Peyer's patch (tissue), 4 donors: ENCODE data around the gene P2RY13. TPM values are rescaled to one million over a fixed set of nuclear protein-coding genes. Genes with fewer than 3 reads are reported as not detected.

Experiments used
- DNase-seq, 3 donors: peaks; one replicate each; pipeline ENCODE4 v3.0.0-alpha.2; 2017 to 2019
- H3K27ac ChIP-seq, 4 donors: fragments of 200-600 bp; sonication (generic); one replicate each; pipeline ENCODE4 v1.5.1; 2016 to 2019
- H3K27me3 ChIP-seq, 2 donors: fragments of 200-600 bp; sonication (generic); one replicate each; pipeline ENCODE4 v1.5.1; 2019
- H3K36me3 ChIP-seq, 3 donors: fragments of 200-600 bp; sonication (generic); one replicate each; pipeline ENCODE4 v1.5.1; 2016 to 2019
- H3K4me1 ChIP-seq, 4 donors: fragments of 200-600 bp; sonication (generic); one replicate each; pipeline ENCODE4 v1.5.1; 2016 to 2019
- H3K4me3 ChIP-seq, 4 donors: fragments of 200-600 bp; sonication (generic); 1 replicate in 3 of 4; 2 replicates in 1 of 4; pipeline ENCODE4 v1.5.1; 2016 to 2019; ENCODE audit warnings: mild to moderate bottlenecking in 1 of 4
- H3K9me3 ChIP-seq, 4 donors: fragments of 200-600 bp; sonication (generic); one replicate each; pipeline ENCODE4 v1.5.1; 2016 to 2019; ENCODE audit warnings: mild to moderate bottlenecking in 1 of 4
- CTCF ChIP-seq, 6 experiments: fragments of 450-650 bp in 4 of 6; fragments of 200-600 bp in 2 of 6; sonication (generic) in 1 of 6; IDR thresholded peaks; one replicate each; pipeline ENCODE4 v1.5.1; 2017 to 2019; ENCODE audit warnings: antibody characterized with exemption in 6 of 6, mild to moderate bottlenecking in 3 of 6, moderate library complexity in 1 of 6
- POLR2A ChIP-seq, 2 donors: fragments of 450-650 bp; IDR thresholded peaks; one replicate each; pipeline ENCODE4 v1.5.1; 2017; ENCODE audit warnings: antibody characterized with exemption in 2 of 2, mild to moderate bottlenecking in 2 of 2, moderate library complexity in 2 of 2
- total RNA-seq, 4 donors: library from RNA; depleted of rRNA; stranded (reverse); fragments of >200 nt; gene quantifications; one replicate each; pipeline ENCODE4 v1.1.0, GENCODE V29; 2016

Gene P2RY13
- total RNA-seq, 4 donors from 2014 or later = 0.67 to 1.7 TPM; not detected in 2

- Histone ChIP-seq H3K27ac (no peak overlapping the region), H3K27me3 (no peaks in the 10 kb centered on the region), H3K36me3 (no peaks in the 10 kb centered on the region), H3K4me1 (no peaks in the 10 kb centered on the region), H3K9me3 (no peaks in the 10 kb centered on the region), H3K4me3 (no peak overlapping the region)
- TF ChIP-seq CTCF (IDR thresholded peaks at IDR 0.05) (no peak), POLR2A (IDR thresholded peaks at IDR 0.05) (no peak)
- DNase-seq = no peak
Measured at GRCh38 chr3:151330379-151330778, 1.0 kb upstream of the P2RY13 start.

DNA sequence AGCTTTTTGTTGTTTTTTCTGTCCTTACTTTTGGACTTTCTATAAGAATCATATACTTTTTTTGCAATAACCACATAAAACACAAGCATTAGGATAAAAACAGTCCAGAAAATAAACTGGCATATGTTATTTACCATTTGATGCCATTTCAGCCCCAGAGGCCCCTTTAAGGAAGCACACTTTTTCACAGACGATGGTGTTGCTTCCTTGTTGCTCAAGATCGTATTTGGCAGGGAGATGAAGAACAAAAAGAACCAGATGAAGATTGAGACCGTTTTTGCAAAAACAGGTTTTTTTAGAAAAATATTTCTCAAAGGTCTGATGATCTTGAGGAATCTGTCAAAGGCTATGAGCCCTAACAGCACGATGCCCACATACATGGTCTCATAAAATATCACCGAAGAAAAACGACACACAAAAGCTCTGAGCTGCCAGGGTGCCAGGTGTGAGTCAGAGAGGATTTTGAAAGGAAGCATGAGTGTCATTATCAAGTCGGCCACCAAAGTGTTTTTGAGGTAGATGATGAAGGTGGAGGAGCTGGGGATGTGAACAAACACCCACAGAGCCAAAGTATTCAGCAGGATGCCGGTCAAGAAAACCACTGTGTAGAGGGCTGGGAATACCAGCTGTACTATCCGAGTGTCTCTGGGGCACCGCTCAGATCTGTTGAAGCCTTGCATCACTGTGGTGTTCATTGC is 902 bp downstream of the P2RY13 start:
- Histone ChIP-seq H3K27ac (peak overlapping the region in 1 of 4 donors; percentile 25), H3K9me3 (no peaks in the 10 kb centered on the region), H3K27me3 (no peaks in the 10 kb centered on the region), H3K4me3 (peak overlapping the region in 3 of 4 donors; percentile 2 to 16 (median 5)), H3K36me3 (no peaks in the 10 kb centered on the region), H3K4me1 (no peaks in the 10 kb centered on the region)
- no peak for DNase-seq
- TF ChIP-seq CTCF (IDR thresholded peaks at IDR 0.05) = no peak
- TF ChIP-seq POLR2A (IDR thresholded peaks at IDR 0.05) = no peak

DNA sequence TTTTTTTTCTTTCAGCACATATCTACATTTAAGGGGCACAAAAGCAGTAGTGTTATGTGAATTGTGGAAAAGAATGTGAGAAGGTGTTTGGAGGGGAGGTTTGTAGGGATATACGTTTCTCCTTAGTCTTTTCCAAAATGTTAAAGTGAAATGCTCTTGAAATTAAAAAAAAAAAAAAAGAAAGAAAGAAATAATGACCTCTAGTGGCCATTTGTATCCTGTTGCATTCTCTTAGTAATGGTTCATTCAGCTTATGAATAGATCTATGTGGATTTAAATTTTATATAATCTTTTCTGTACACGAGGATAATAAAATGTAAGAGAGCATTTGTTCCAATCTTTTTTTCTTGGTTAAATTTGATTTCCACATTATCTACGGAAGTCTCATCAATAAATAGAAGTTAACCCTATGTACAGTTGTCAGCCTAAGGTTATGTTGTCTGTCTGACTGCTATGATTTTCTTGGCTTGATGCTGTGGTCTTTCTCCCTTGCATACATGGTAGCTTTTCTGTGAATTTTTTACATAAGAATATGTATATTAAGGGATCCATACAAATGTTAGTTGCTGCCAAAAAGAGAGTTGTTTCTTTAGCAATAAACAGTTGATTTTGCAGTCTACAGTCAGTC is 1.7 kb downstream of the P2RY13 start:
- TF ChIP-seq POLR2A (IDR thresholded peaks at IDR 0.05) = no peak
- TF ChIP-seq CTCF (IDR thresholded peaks at IDR 0.05) = peak; percentile 7 to 69 (median 30)
- Histone ChIP-seq H3K36me3 (no peaks in the 10 kb centered on the region), H3K27me3 (no peaks in the 10 kb centered on the region), H3K4me1 (no peaks in the 10 kb centered on the region), H3K4me3 (peak overlapping the region in 1 of 4 donors; percentile 5), H3K27ac (no peak overlapping the region), H3K9me3 (no peaks in the 10 kb centered on the region)
- no peak for DNase-seq

- Histone ChIP-seq H3K36me3 (no peaks in the 10 kb centered on the region), H3K4me3 (no peak overlapping the region), H3K4me1 (no peaks in the 10 kb centered on the region), H3K27me3 (no peaks in the 10 kb centered on the region), H3K9me3 (no peaks in the 10 kb centered on the region), H3K27ac (no peak overlapping the region)
- no peak for DNase-seq
- TF ChIP-seq POLR2A (IDR thresholded peaks at IDR 0.05) (no peak), CTCF (IDR thresholded peaks at IDR 0.05) (no peak)
Measured at GRCh38 chr3:151322511-151322910, 6.8 kb downstream of the P2RY13 start.

DNA sequence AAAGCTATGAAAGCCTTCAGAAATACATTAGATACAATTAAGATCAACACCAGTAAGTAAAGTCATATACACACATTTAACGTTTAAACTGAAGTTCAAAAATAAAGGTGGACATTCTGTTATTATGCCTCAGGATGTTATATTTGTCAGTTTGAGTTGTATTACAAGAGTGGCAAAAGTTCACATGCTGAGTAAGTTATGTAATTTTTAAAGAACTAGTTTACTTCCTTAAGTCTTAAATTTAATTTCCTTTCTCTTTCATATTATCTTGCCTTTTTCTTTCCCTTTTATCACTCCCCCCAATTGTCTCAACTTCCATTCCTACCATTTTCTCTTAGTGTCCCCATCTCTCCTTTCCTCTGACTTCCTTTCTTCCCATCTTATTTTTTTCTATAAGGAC is 7.8 kb downstream of the P2RY13 start:
- Histone ChIP-seq H3K36me3 (no peaks in the 10 kb centered on the region), H3K4me1 (no peaks in the 10 kb centered on the region), H3K27ac (no peak overlapping the region), H3K4me3 (no peak overlapping the region), H3K9me3 (no peaks in the 10 kb centered on the region), H3K27me3 (no peaks in the 10 kb centered on the region)
- no peak for TF ChIP-seq CTCF (IDR thresholded peaks at IDR 0.05)
- no peak for TF ChIP-seq POLR2A (IDR thresholded peaks at IDR 0.05)
- no peak for DNase-seq
